MCF 10A (cell line): Measurements from ENCODE around the gene LDLRAD4. TPM values are rescaled to one million over a fixed set of nuclear protein-coding genes. Genes with fewer than 3 reads are reported as not detected.

Source experiments
- BruUV-seq: library from RNA; stranded (reverse); fragments of 400-500 nt; replicated peaks from 2 replicates; lab custom pipeline; 2021; lab: Mats Ljungman, UMichigan
- CTCF ChIA-PET: fragments of 300-600 bp; sonication (Branson Sonifier 250); formaldehyde crosslinking; extraction: SDS; loops from one replicate; lab custom pipeline; 2021; ENCODE audit warnings: antibody characterized with exemption, inconsistent platforms; lab: Yijun Ruan, JAX
- POLR2A ChIA-PET: fragments of 300-600, 350-650 bp; sonication (Branson Sonifier 250); formaldehyde crosslinking; extraction: SDS; loops from one replicate; lab custom pipeline; 2020; ENCODE audit warnings: antibody characterized with exemption, inconsistent platforms; lab: Yijun Ruan, JAX
- DNase-seq: peaks from one replicate; pipeline ENCODE4 v3.0.0-alpha.2; 2018; ENCODE audit not compliant: unreplicated experiment
- H3K27ac Mint-ChIP-seq: one replicate; pipeline ENCODE4 v1.8.0; 2022; ENCODE audit warnings: mild to moderate bottlenecking, low read depth, mixed read lengths; ENCODE audit not compliant: unreplicated experiment
- H3K27me3 Mint-ChIP-seq: one replicate; pipeline ENCODE4 v1.8.0; 2022; ENCODE audit warnings: mixed read lengths; ENCODE audit not compliant: insufficient read depth, unreplicated experiment
- H3K36me3 Mint-ChIP-seq: one replicate; pipeline ENCODE4 v1.8.0; 2022; ENCODE audit warnings: mild to moderate bottlenecking, moderate library complexity, mixed read lengths; ENCODE audit not compliant: insufficient read depth, unreplicated experiment
- H3K4me1 Mint-ChIP-seq: one replicate; pipeline ENCODE4 v1.8.0; 2022; ENCODE audit warnings: mixed read lengths; ENCODE audit not compliant: insufficient read depth, unreplicated experiment
- H3K4me3 Mint-ChIP-seq: one replicate; pipeline ENCODE4 v1.8.0; 2022; ENCODE audit warnings: mild to moderate bottlenecking, moderate library complexity, mixed read lengths; ENCODE audit not compliant: unreplicated experiment
- H3K9me3 Mint-ChIP-seq: one replicate; pipeline ENCODE4 v1.8.0; 2022; ENCODE audit warnings: mixed read lengths; ENCODE audit not compliant: unreplicated experiment
- CTCF ChIP-seq: fragments of 200-600 bp; IDR thresholded peaks from one replicate; pipeline ENCODE4 v1.8.0; 2022; ENCODE audit warnings: antibody characterized with exemption, mild to moderate bottlenecking; ENCODE audit not compliant: unreplicated experiment
- intact Hi-C: fragments of 100-400 bp; cut with micrococcal nuclease; formaldehyde crosslinking; loops from 2 replicates; pipeline ENCODE4 v1.14.1; 2022
- total RNA-seq: library from RNA; stranded (reverse); gene quantifications from 2 replicates; pipeline ENCODE4 v1.2.3, GENCODE V29; 2022

The LDLRAD4 gene
- total RNA-seq, 1 experiment from 2014 or later, result not detected

GRCh38 chr18:13231151-13231550 is 12.6 kb downstream of the LDLRAD4 start:
- H3K27ac Mint-ChIP-seq, result no peak overlapping the region

GRCh38 chr18:13232086-13232917 is 13.7 kb downstream of the LDLRAD4 start:
- Mint-ChIP-seq H3K27ac (no peak overlapping the region), H3K9me3 (no peaks in the 10 kb centered on the region), H3K4me3 (no peak overlapping the region), H3K4me1 (no peaks in the 10 kb centered on the region), H3K36me3 (no peaks in the 10 kb centered on the region), H3K27me3 (no peaks in the 10 kb centered on the region)
- no peak for DNase-seq
- intact Hi-C loops, result no loop called here
- POLR2A ChIA-PET, result interaction anchor here (0.6 kb wide), 1 partner anchor 207 kb away, joined by 3 read pairs; no protein-coding TSS in a partner anchor
- CTCF ChIA-PET, result interaction anchor here (2.2 kb wide), 1 partner anchor 16 kb away, joined by 6 read pairs; no protein-coding TSS in a partner anchor
- no peak for TF ChIP-seq CTCF
- no TSS peak for BruUV-seq

More at GRCh38 chr18:13231151-13231550, 12.6 kb downstream of the LDLRAD4 start:
- Mint-ChIP-seq H3K9me3 (no peaks in the 10 kb centered on the region), H3K4me1 (no peaks in the 10 kb centered on the region), H3K36me3 (no peaks in the 10 kb centered on the region), H3K4me3 (no peak overlapping the region), H3K27me3 (no peaks in the 10 kb centered on the region)
- CTCF ChIA-PET, result interaction anchor here (2.2 kb wide), 1 partner anchor 15 kb away, joined by 6 read pairs; no protein-coding TSS in a partner anchor
- BruUV-seq, result no TSS peak
- no peak for DNase-seq
- POLR2A ChIA-PET, result no interaction called here
- intact Hi-C loops, result no loop called here
- no peak for TF ChIP-seq CTCF

- H3K27ac Mint-ChIP-seq, result no peak overlapping the region
- no peak overlapping the region for H3K4me3 Mint-ChIP-seq
- H3K4me1 Mint-ChIP-seq, result no peaks in the 10 kb centered on the region
- no peaks in the 10 kb centered on the region for H3K36me3 Mint-ChIP-seq
- intact Hi-C loops, result no loop called here
- H3K9me3 Mint-ChIP-seq, result no peaks in the 10 kb centered on the region
- ChIA-PET POLR2A (no interaction called here), CTCF (interaction anchor here (2.2 kb wide), 1 partner anchor 17 kb away, joined by 6 read pairs; no protein-coding TSS in a partner anchor)
- H3K27me3 Mint-ChIP-seq, result no peaks in the 10 kb centered on the region
- BruUV-seq, result no TSS peak
- DNase-seq, result no peak
- no peak for TF ChIP-seq CTCF
These were observed 14.6 kb downstream of the LDLRAD4 start for GRCh38 chr18:13232971-13233786.
